Memory B cell (primary cell): ENCODE data around the gene CD2BP2.
"Not testable (repeated sequence)": the region's sequence is repeated elsewhere in the genome, so short reads cannot be mapped to it uniquely, and the experiment has no call there.

Experiments
- ATAC-seq: fragments of 150-1000 bp; cut with Tn5 transposase; 2 replicates; pipeline ENCODE4 v1.10.0; 2021; ENCODE audit warnings: low read depth, mild to moderate bottlenecking, moderate library complexity
- DNase-seq, 2 donors: peaks; one replicate each; pipeline ENCODE4 v3.0.0; 2022; ENCODE audit warnings: low spot score in 2 of 2
- H3K27ac Mint-ChIP-seq: one replicate; pipeline ENCODE4 v1.8.0; 2022; ENCODE audit warnings: mild to moderate bottlenecking, moderate library complexity, mixed read lengths
- H3K27me3 Mint-ChIP-seq: one replicate; pipeline ENCODE4 v1.8.0; 2022; ENCODE audit warnings: mixed read lengths
- H3K36me3 Mint-ChIP-seq: one replicate; pipeline ENCODE4 v1.8.0; 2022; ENCODE audit warnings: mild to moderate bottlenecking, mixed read lengths
- H3K4me1 Mint-ChIP-seq: one replicate; pipeline ENCODE4 v1.8.0; 2022; ENCODE audit warnings: mixed read lengths
- H3K4me3 Mint-ChIP-seq: one replicate; pipeline ENCODE4 v1.8.0; 2022; ENCODE audit warnings: mild to moderate bottlenecking, moderate library complexity, mixed read lengths
- H3K9me3 Mint-ChIP-seq: one replicate; pipeline ENCODE4 v1.8.0; 2022; ENCODE audit warnings: mixed read lengths

Gene CD2BP2

GRCh38 chr16:30350134-30350871 is 4.8 kb downstream of the CD2BP2 start:
- Mint-ChIP-seq H3K27me3 (no peaks in the 10 kb centered on the region), H3K4me1 (peaks cover 35% of the 10 kb centered on the region), H3K4me3 (peak overlapping the region; percentile 6), H3K9me3 (no peaks in the 10 kb centered on the region), H3K27ac (peak overlapping the region; percentile 64), H3K36me3 (peaks cover 18% of the 10 kb centered on the region)
- DNase-seq: no peak
- ATAC-seq: peak; percentile 15

- ATAC-seq (peak; percentile 49), DNase-seq (no peak)
- Mint-ChIP-seq H3K36me3 (peaks cover 18% of the 10 kb centered on the region), H3K27ac (peak overlapping the region; percentile 64), H3K27me3 (no peaks in the 10 kb centered on the region), H3K9me3 (no peaks in the 10 kb centered on the region), H3K4me3 (peak overlapping the region; percentile 64), H3K4me1 (peaks cover 32% of the 10 kb centered on the region)
Measured at GRCh38 chr16:30349675-30350074, 5.4 kb downstream of the CD2BP2 start.

GRCh38 chr16:30348929-30349328 is 6.2 kb downstream of the CD2BP2 start:
- H3K36me3 Mint-ChIP-seq: peaks cover 18% of the 10 kb centered on the region
- DNase-seq: no peak
- no peak overlapping the region for H3K4me3 Mint-ChIP-seq
- ATAC-seq: no peak
- peak overlapping the region; percentile 64 for H3K27ac Mint-ChIP-seq
- peaks cover 27% of the 10 kb centered on the region for H3K4me1 Mint-ChIP-seq
- H3K27me3 Mint-ChIP-seq: no peaks in the 10 kb centered on the region
- H3K9me3 Mint-ChIP-seq: no peaks in the 10 kb centered on the region

GRCh38 chr16:30348113-30348512 is 7.0 kb downstream of the CD2BP2 start:
- Mint-ChIP-seq H3K27ac (no peak overlapping the region), H3K36me3 (peaks cover 15% of the 10 kb centered on the region), H3K4me1 (peaks cover 27% of the 10 kb centered on the region), H3K27me3 (no peaks in the 10 kb centered on the region), H3K9me3 (no peaks in the 10 kb centered on the region), H3K4me3 (no peak overlapping the region)
- DNase-seq (no peak), ATAC-seq (no peak)

- Mint-ChIP-seq H3K36me3 (peaks cover 8% of the 10 kb centered on the region), H3K9me3 (no peaks in the 10 kb centered on the region), H3K27ac (no peak overlapping the region), H3K4me1 (peaks cover 22% of the 10 kb centered on the region), H3K4me3 (no peak overlapping the region), H3K27me3 (no peaks in the 10 kb centered on the region)
- no peak for DNase-seq
- ATAC-seq: no peak
Measured at GRCh38 chr16:30346286-30346685, 8.8 kb downstream of the CD2BP2 start.

- ATAC-seq: not testable (repeated sequence)
Measured at GRCh38 chr16:30343491-30343820, 11.7 kb downstream of the CD2BP2 start.

GRCh38 chr16:30342751-30343490 is 12.2 kb downstream of the CD2BP2 start:
- Mint-ChIP-seq H3K4me3 (no peak overlapping the region), H3K27me3 (no peaks in the 10 kb centered on the region), H3K9me3 (no peaks in the 10 kb centered on the region), H3K4me1 (no peaks in the 10 kb centered on the region), H3K36me3 (no peaks in the 10 kb centered on the region), H3K27ac (no peak overlapping the region)
- no peak for ATAC-seq
- no peak for DNase-seq

More at GRCh38 chr16:30343491-30343820, 11.7 kb downstream of the CD2BP2 start:
- H3K4me3 Mint-ChIP-seq, H3K9me3 Mint-ChIP-seq, H3K27me3 Mint-ChIP-seq, H3K27ac Mint-ChIP-seq, H3K4me1 Mint-ChIP-seq, H3K36me3 Mint-ChIP-seq, DNase-seq: not testable (repeated sequence)

- DNase-seq, H3K4me3 Mint-ChIP-seq: not testable (repeated sequence)
Measured at GRCh38 chr16:30341971-30342370, 13.1 kb downstream of the CD2BP2 start.

GRCh38 chr16:30340621-30341020 is 14.5 kb downstream of the CD2BP2 start:
- DNase-seq: no peak
- H3K27ac Mint-ChIP-seq: no peak overlapping the region
- ATAC-seq: no peak
- peaks cover 12% of the 10 kb centered on the region for H3K4me1 Mint-ChIP-seq
- H3K4me3 Mint-ChIP-seq: no peak overlapping the region
- H3K9me3 Mint-ChIP-seq: no peaks in the 10 kb centered on the region
- no peaks in the 10 kb centered on the region for H3K27me3 Mint-ChIP-seq
- H3K36me3 Mint-ChIP-seq: no peaks in the 10 kb centered on the region

More at GRCh38 chr16:30341971-30342370, 13.1 kb downstream of the CD2BP2 start:
- H3K4me1 Mint-ChIP-seq, ATAC-seq, H3K9me3 Mint-ChIP-seq, H3K27me3 Mint-ChIP-seq, H3K27ac Mint-ChIP-seq, H3K36me3 Mint-ChIP-seq: not testable (repeated sequence)

GRCh38 chr16:30338715-30339114 is 16.4 kb downstream of the CD2BP2 start:
- ATAC-seq, DNase-seq: not testable (repeated sequence)

GRCh38 chr16:30337964-30338357 is 17.1 kb downstream of the CD2BP2 start:
- H3K27me3 Mint-ChIP-seq, H3K36me3 Mint-ChIP-seq: not testable (repeated sequence)
- H3K27ac Mint-ChIP-seq: peak overlapping the region; percentile 91

More at GRCh38 chr16:30338715-30339114, 16.4 kb downstream of the CD2BP2 start:
- H3K4me1 Mint-ChIP-seq: peaks cover 17% of the 10 kb centered on the region
- H3K27ac Mint-ChIP-seq, H3K9me3 Mint-ChIP-seq, H3K4me3 Mint-ChIP-seq, H3K27me3 Mint-ChIP-seq, H3K36me3 Mint-ChIP-seq: not testable (repeated sequence)

GRCh38 chr16:30335598-30336474 is 19.3 kb downstream of the CD2BP2 start:
- Mint-ChIP-seq H3K27me3 (no peaks in the 10 kb centered on the region), H3K4me3 (peak overlapping the region; percentile 97), H3K9me3 (no peaks in the 10 kb centered on the region), H3K4me1 (peaks cover 22% of the 10 kb centered on the region), H3K36me3 (no peaks in the 10 kb centered on the region), H3K27ac (peak overlapping the region; percentile 87)
- ATAC-seq (peak; percentile 28), DNase-seq (no peak)

More at GRCh38 chr16:30337964-30338357, 17.1 kb downstream of the CD2BP2 start:
- H3K4me3 Mint-ChIP-seq, DNase-seq, ATAC-seq, H3K9me3 Mint-ChIP-seq: not testable (repeated sequence)
- H3K4me1 Mint-ChIP-seq: peaks cover 17% of the 10 kb centered on the region

- peak; percentile 71 for ATAC-seq
- Mint-ChIP-seq H3K27ac (peak overlapping the region; percentile 87), H3K4me3 (peak overlapping the region; percentile 97), H3K4me1 (peaks cover 25% of the 10 kb centered on the region)
- peak; percentile 79 to 87 for DNase-seq
- not testable (repeated sequence) for H3K36me3 Mint-ChIP-seq, H3K9me3 Mint-ChIP-seq, H3K27me3 Mint-ChIP-seq
Measured at GRCh38 chr16:30335028-30335597, 20.0 kb downstream of the CD2BP2 start.
